SU-DHL-6 (cell line): Measurements from ENCODE around the gene EBF3.

ENCODE experiments used
- H2AFZ ChIP-seq: fragments of 200-600 bp; sonication (generic); 2 replicates; pipeline ENCODE4 v1.6.1; 2014; ENCODE audit warnings: low read depth, mild to moderate bottlenecking, moderate library complexity, mixed read lengths, antibody characterized with exemption, low read length; ENCODE audit not compliant: severe bottlenecking
- H3F3A ChIP-seq: fragments of 200-600 bp; shearing (Covaris generic); 2 replicates; pipeline ENCODE4 v1.6.0; 2016; ENCODE audit warnings: antibody characterized with exemption, mild to moderate bottlenecking; ENCODE audit not compliant: insufficient read depth
- H3K27ac ChIP-seq: fragments of 200-600 bp; sonication (generic); 2 replicates; pipeline ENCODE4 v1.5.1; 2016; ENCODE audit warnings: low read depth, mild to moderate bottlenecking, low read length, moderate library complexity, mixed read lengths
- H3K27me3 ChIP-seq: fragments of 200-600 bp; sonication (generic), shearing (Covaris generic); 2 replicates; pipeline ENCODE4 v1.6.0; 2014; ENCODE audit warnings: mild to moderate bottlenecking, low read length
- H3K36me3 ChIP-seq: fragments of 200-600 bp; sonication (generic); 2 replicates; pipeline ENCODE4 v1.6.1; 2014; ENCODE audit warnings: mild to moderate bottlenecking, low read length, mixed read lengths
- H3K4me2 ChIP-seq: fragments of 300-600, 200-600 bp; shearing (Covaris generic), sonication (generic); 2 replicates; pipeline ENCODE4 v1.6.0; 2014; ENCODE audit warnings: low read length, low read depth, mild to moderate bottlenecking; ENCODE audit not compliant: poor library complexity, severe bottlenecking
- H3K4me3 ChIP-seq: fragments of 200-600 bp; sonication (generic); 2 replicates; pipeline ENCODE4 v1.5.1; 2014; ENCODE audit warnings: antibody characterized with exemption, low read length, mild to moderate bottlenecking, mixed read lengths; ENCODE audit not compliant: insufficient read depth, poor library complexity, severe bottlenecking
- H3K79me2 ChIP-seq: fragments of 200-600 bp; sonication (generic); 2 replicates; pipeline ENCODE4 v1.6.1; 2014; ENCODE audit warnings: mild to moderate bottlenecking, low read length, moderate library complexity; ENCODE audit not compliant: insufficient read depth
- H3K9ac ChIP-seq: fragments of 200-600 bp; sonication (generic); 2 replicates; pipeline ENCODE4 v1.7.0; 2014; ENCODE audit warnings: mild to moderate bottlenecking, low read length
- H3K9me2 ChIP-seq: fragments of 200-600 bp; sonication (generic); replicated peaks from 2 replicates; pipeline ENCODE4 v1.6.1; 2014; ENCODE audit warnings: low read length; ENCODE audit not compliant: insufficient read depth
- H3K9me3 ChIP-seq: fragments of 200-600 bp; sonication (generic); 2 replicates; pipeline ENCODE4 v1.6.1; 2014; ENCODE audit warnings: low read length, mixed read lengths; ENCODE audit not compliant: insufficient read depth
- H4K20me1 ChIP-seq: fragments of 200-600 bp; sonication (generic); 2 replicates; pipeline ENCODE4 v1.6.1; 2014; ENCODE audit warnings: low read depth, mild to moderate bottlenecking, antibody characterized with exemption, low read length, moderate library complexity, mixed read lengths
- EZH2phosphoT487 ChIP-seq: fragments of 200-600 bp; sonication (generic), shearing (Covaris generic); conservative IDR thresholded peaks from 2 replicates; pipeline ENCODE4 v1.6.1; 2018; ENCODE audit warnings: mild to moderate bottlenecking, antibody characterized with exemption, low read length, moderate library complexity, mixed read lengths
- TF ChIP-seq, protein P1 (sequence below): fragments of 200-600 bp; sonication (generic); IDR thresholded peaks from one replicate; pipeline ENCODE4 v1.5.1; 2017; ENCODE audit warnings: antibody characterized with exemption, mild to moderate bottlenecking, low read length, moderate library complexity; ENCODE audit not compliant: insufficient read depth, poor library complexity, severe bottlenecking

EBF3 gene

DNA sequence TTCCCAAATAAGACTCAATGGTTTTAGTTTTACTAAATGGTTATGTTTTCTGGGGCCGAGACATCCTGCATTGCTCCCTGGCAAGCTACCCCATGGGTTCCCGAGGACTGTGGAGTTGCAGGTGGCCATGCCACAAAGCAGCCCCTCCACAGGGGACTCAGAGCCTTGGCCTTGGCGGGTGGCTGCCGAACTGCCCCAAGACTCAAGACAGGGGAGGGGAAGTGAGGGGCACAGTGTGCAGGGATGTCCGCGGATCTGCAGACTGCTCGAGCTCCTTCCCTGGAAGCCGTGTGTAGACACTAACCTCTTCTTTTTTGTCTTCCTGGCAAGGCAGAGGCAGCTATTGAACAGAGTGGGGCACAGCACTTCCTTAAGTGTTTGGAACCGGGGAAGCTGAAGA, 154.6 kb downstream of the EBF3 start:
- H3K9me3 ChIP-seq = no peaks in the 10 kb centered on the region
- H3F3A ChIP-seq = no peaks in the 10 kb centered on the region
- no peaks in the 10 kb centered on the region for H4K20me1 ChIP-seq
- no peaks in the 10 kb centered on the region for H3K36me3 ChIP-seq
- no peak overlapping the region for H2AFZ ChIP-seq
- H3K9ac ChIP-seq = no peak overlapping the region
- no peaks in the 10 kb centered on the region for H3K9me2 ChIP-seq
- H3K4me2 ChIP-seq = no peak overlapping the region
- no peak overlapping the region for H3K27ac ChIP-seq
- no peak overlapping the region for H3K4me3 ChIP-seq
- H3K79me2 ChIP-seq = no peaks in the 10 kb centered on the region
- TF ChIP-seq, protein P1, sequence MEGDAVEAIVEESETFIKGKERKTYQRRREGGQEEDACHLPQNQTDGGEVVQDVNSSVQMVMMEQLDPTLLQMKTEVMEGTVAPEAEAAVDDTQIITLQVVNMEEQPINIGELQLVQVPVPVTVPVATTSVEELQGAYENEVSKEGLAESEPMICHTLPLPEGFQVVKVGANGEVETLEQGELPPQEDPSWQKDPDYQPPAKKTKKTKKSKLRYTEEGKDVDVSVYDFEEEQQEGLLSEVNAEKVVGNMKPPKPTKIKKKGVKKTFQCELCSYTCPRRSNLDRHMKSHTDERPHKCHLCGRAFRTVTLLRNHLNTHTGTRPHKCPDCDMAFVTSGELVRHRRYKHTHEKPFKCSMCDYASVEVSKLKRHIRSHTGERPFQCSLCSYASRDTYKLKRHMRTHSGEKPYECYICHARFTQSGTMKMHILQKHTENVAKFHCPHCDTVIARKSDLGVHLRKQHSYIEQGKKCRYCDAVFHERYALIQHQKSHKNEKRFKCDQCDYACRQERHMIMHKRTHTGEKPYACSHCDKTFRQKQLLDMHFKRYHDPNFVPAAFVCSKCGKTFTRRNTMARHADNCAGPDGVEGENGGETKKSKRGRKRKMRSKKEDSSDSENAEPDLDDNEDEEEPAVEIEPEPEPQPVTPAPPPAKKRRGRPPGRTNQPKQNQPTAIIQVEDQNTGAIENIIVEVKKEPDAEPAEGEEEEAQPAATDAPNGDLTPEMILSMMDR = no peak
- no peak for TF ChIP-seq EZH2phosphoT487
- H3K27me3 ChIP-seq = no peaks in the 10 kb centered on the region

DNA sequence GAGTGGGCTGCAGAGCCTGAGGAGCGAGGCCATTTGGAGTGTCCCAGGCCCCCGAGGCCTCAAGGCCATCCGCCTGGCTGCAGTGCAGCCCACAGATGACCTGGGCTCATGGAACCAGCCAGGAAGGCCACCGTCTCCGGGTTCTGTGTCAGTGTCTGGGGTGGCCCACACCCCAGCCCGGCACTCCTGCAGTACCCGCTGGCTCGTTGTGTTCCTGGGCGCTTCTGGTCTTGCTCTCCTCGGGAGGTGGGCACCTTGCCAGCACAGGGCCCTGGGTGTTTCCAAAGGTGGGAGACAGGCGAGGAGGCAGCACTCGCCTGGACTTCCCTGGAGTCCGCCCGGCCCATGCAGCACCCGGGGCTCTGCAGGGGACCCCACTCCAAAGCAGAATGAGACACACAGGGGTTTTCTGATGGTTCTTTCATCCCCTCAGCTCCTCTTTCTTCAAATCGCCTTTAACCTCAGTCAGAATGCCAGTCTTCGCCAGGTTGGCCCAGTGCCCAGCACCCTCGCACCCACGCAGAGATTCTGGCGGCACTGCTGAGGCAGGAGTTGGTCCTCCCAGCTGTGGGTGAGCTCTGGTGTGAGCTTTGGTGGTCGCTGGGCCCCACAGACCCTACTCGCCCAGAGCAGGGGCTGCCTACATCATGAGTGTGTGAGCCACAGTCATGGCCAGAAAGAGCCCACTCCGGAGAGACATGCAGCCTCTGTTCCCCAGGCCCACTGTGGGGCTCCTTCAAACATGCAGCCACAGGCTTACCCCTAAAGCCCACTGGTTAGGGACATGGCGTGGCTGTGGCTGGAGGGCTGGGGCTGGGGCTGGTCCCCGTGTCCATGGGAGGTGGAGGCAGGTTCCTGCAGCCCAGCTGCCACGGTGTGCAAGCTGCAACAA, 155.7 kb downstream of the EBF3 start:
- H3K4me3 ChIP-seq = no peak overlapping the region
- H3K79me2 ChIP-seq = no peaks in the 10 kb centered on the region
- H4K20me1 ChIP-seq = no peaks in the 10 kb centered on the region
- H3K27ac ChIP-seq = no peak overlapping the region
- TF ChIP-seq EZH2phosphoT487 = no peak
- TF ChIP-seq, protein P1 = no peak
- H3K27me3 ChIP-seq = no peaks in the 10 kb centered on the region
- no peaks in the 10 kb centered on the region for H3K9me2 ChIP-seq
- H2AFZ ChIP-seq = no peak overlapping the region
- H3K9ac ChIP-seq = no peak overlapping the region
- no peaks in the 10 kb centered on the region for H3K36me3 ChIP-seq
- no peaks in the 10 kb centered on the region for H3K9me3 ChIP-seq
- no peak overlapping the region for H3K4me2 ChIP-seq
- no peaks in the 10 kb centered on the region for H3F3A ChIP-seq

DNA sequence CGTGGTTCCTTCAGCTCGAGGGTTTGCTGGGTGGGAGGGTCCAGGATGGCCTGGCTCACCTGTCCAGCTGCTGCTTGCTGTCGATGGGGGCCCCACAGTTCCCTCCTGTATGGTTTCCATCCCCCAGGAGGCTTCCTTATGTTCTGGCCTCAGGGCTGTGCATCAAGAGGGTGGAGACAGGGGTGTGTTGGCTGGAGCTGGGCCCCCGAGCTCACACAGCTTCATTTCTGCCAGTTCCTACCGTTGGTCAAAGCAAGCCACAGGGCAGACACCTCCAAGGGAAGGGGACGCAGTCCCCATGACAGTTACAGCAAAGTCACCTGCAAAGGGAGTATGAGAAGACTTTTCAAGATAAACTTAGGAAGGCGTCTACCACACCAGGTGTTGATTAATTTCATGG, 156.9 kb downstream of the EBF3 start:
- Histone ChIP-seq H3K36me3 (no peaks in the 10 kb centered on the region), H3F3A (no peaks in the 10 kb centered on the region), H3K9ac (no peak overlapping the region), H3K9me3 (no peaks in the 10 kb centered on the region), H3K79me2 (no peaks in the 10 kb centered on the region), H2AFZ (no peak overlapping the region), H3K4me2 (no peak overlapping the region), H3K27ac (no peak overlapping the region), H4K20me1 (no peaks in the 10 kb centered on the region), H3K4me3 (no peak overlapping the region), H3K27me3 (no peaks in the 10 kb centered on the region), H3K9me2 (no peaks in the 10 kb centered on the region)
- TF ChIP-seq, protein P1 = no peak
- TF ChIP-seq EZH2phosphoT487 = no peak
